HL-60 (cell line): Measurements from ENCODE around the gene SMYD5.

ENCODE experiments used
- DNase-seq, 2 experiments: peaks; one replicate each; pipeline ENCODE4 v3.0.0-alpha.2; 2010 to 2020; ENCODE audit warnings: low read depth in 1 of 2, low spot score in 1 of 2
- H3K27ac ChIP-seq: fragments of 250-450 bp; sonication (Bioruptor Pico); replicated peaks from 2 replicates; pipeline ENCODE4 v1.5.1; 2020; ENCODE audit warnings: mild to moderate bottlenecking, moderate library complexity
- H3K27me3 ChIP-seq: fragments of 250-450 bp; sonication (Bioruptor Pico); 2 replicates; pipeline ENCODE4 v1.5.1; 2021; ENCODE audit warnings: mild to moderate bottlenecking, moderate library complexity; ENCODE audit not compliant: insufficient read depth, poor library complexity, severe bottlenecking
- H3K4me3 ChIP-seq: replicated peaks from 2 replicates; pipeline ENCODE4 v1.5.1; 2011; ENCODE audit warnings: mild to moderate bottlenecking, control low read depth, low read length; ENCODE audit not compliant: insufficient read depth
- GABPA ChIP-seq: IDR thresholded peaks from 2 replicates; pipeline ENCODE4 v1.6.1; 2012; ENCODE audit warnings: low read depth
- POLR2AphosphoS5 ChIP-seq: IDR thresholded peaks from 2 replicates; pipeline ENCODE4 v1.6.1; 2012; ENCODE audit warnings: low read depth
- SPI1 ChIP-seq: IDR thresholded peaks from 2 replicates; pipeline ENCODE4 v1.6.1; 2012; ENCODE audit warnings: low read depth, mild to moderate bottlenecking, borderline replicate concordance
- TF ChIP-seq, protein P1 (sequence below): IDR thresholded peaks from one replicate; pipeline ENCODE4 v1.5.1; 2011; ENCODE audit warnings: low read length, control low read depth, inconsistent platforms; ENCODE audit not compliant: insufficient read depth
- TF ChIP-seq, protein P2 (sequence below): IDR thresholded peaks from 2 replicates; pipeline ENCODE4 v1.6.1; 2012; ENCODE audit warnings: low read depth; ENCODE audit not compliant: insufficient replicate concordance

Gene SMYD5

DNA sequence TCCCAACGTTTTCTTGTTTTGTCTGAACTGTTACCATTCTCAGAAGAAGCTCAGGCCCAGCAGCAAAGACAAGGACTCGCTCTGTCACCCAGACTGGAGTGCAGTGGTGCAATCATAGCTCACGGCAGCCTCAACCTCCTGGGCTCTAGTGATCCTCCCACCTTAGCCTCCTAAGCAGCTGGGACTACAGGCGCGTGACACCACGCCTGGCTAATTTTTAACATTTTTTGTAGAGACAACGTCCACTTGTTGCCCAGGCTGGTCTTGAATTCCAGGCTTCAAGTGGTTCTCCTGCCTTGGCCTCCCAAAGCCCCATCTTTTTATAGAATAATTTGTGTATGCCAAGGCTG, 2.0 kb upstream of the SMYD5 start:
- Histone ChIP-seq H3K4me3 (no peak overlapping the region), H3K27me3 (no peaks in the 10 kb centered on the region), H3K27ac (no peak overlapping the region)
- TF ChIP-seq SPI1 (no peak), GABPA (no peak), POLR2AphosphoS5 (no peak)
- TF ChIP-seq, protein P1, sequence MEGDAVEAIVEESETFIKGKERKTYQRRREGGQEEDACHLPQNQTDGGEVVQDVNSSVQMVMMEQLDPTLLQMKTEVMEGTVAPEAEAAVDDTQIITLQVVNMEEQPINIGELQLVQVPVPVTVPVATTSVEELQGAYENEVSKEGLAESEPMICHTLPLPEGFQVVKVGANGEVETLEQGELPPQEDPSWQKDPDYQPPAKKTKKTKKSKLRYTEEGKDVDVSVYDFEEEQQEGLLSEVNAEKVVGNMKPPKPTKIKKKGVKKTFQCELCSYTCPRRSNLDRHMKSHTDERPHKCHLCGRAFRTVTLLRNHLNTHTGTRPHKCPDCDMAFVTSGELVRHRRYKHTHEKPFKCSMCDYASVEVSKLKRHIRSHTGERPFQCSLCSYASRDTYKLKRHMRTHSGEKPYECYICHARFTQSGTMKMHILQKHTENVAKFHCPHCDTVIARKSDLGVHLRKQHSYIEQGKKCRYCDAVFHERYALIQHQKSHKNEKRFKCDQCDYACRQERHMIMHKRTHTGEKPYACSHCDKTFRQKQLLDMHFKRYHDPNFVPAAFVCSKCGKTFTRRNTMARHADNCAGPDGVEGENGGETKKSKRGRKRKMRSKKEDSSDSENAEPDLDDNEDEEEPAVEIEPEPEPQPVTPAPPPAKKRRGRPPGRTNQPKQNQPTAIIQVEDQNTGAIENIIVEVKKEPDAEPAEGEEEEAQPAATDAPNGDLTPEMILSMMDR: no peak
- TF ChIP-seq, protein P2, sequence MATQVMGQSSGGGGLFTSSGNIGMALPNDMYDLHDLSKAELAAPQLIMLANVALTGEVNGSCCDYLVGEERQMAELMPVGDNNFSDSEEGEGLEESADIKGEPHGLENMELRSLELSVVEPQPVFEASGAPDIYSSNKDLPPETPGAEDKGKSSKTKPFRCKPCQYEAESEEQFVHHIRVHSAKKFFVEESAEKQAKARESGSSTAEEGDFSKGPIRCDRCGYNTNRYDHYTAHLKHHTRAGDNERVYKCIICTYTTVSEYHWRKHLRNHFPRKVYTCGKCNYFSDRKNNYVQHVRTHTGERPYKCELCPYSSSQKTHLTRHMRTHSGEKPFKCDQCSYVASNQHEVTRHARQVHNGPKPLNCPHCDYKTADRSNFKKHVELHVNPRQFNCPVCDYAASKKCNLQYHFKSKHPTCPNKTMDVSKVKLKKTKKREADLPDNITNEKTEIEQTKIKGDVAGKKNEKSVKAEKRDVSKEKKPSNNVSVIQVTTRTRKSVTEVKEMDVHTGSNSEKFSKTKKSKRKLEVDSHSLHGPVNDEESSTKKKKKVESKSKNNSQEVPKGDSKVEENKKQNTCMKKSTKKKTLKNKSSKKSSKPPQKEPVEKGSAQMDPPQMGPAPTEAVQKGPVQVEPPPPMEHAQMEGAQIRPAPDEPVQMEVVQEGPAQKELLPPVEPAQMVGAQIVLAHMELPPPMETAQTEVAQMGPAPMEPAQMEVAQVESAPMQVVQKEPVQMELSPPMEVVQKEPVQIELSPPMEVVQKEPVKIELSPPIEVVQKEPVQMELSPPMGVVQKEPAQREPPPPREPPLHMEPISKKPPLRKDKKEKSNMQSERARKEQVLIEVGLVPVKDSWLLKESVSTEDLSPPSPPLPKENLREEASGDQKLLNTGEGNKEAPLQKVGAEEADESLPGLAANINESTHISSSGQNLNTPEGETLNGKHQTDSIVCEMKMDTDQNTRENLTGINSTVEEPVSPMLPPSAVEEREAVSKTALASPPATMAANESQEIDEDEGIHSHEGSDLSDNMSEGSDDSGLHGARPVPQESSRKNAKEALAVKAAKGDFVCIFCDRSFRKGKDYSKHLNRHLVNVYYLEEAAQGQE: no peak
- no peak for DNase-seq

DNA sequence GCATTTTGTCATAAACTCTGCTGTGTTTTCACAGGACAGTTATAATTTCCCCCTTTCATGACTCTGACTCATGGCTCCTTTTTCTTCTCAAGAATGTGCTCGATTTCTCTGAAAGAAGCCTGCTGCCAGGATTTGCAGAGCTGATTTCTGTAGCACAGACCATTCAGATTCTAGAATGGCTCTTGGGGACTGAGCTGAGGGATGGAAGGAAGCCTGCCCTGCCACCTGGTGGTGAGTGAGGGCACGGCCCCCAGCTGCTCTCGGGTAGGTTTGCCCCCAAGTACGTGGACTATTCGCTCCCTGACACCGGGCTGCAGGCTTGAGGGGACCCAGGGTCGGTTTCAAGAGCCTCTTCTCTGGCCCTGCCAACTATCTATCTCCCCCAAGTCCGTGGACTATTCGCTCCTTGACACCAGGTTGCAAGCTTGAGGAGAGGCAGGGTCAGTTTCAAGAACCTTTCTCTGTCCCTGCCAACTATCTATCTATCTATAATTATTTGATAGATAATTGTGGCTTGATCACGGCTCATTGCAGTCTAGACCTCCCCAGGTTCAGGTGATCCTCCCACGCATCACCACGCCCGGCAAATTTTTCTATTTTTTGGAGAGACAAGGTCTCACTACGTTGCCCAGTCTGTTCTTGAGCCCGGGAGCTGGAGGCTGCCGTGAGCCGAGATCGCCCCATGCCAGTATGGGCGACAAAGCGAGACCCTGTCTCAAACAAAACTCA, 1.4 kb upstream of the SMYD5 start:
- H3K27me3 ChIP-seq: no peaks in the 10 kb centered on the region
- peak; percentile 35 to 67 for DNase-seq
- no peak overlapping the region for H3K4me3 ChIP-seq
- no peak for TF ChIP-seq POLR2AphosphoS5
- TF ChIP-seq, protein P1: peak; percentile 96
- TF ChIP-seq, protein P2: no peak
- H3K27ac ChIP-seq: no peak overlapping the region

DNA sequence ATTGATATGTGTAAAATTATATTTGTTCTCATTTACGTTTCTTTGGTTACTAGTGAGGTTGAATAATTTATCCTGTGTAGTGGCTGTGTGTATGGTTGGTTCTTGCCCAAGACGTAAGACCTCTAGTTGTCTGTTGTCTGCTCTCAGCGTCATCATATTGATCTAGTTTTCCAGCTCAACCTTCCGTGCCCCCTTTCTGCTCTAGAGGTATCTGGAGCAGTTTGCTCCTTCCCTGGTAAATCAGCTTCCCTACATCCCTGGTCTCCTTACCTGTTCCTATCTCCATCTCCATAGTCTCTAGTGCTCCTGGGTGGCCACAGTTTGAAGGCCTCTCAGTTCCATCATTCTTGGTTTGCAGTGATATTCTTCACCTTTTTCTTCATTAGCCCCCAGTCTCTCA, 1.2 kb downstream of the SMYD5 start:
- no peak for DNase-seq
- no peak overlapping the region for H3K27ac ChIP-seq
- no peaks in the 10 kb centered on the region for H3K27me3 ChIP-seq
- no peak overlapping the region; the same call in 1 of the 2 replicates for H3K4me3 ChIP-seq
- TF ChIP-seq, protein P2: no peak
- TF ChIP-seq POLR2AphosphoS5: no peak
- TF ChIP-seq, protein P1: no peak
- TF ChIP-seq SPI1: no peak
- no peak for TF ChIP-seq GABPA
